ENCODE measurements around the gene TAF15. TPM values are rescaled to one million over a fixed set of nuclear protein-coding genes. Genes with fewer than 3 reads are reported as not detected.
A peak's percentile ranks its signal among the peaks of the same experiment; 100 is the strongest.

The TAF15 gene
- total and polyA plus RNA-seq, 10 of the 15 experiments (the other 5 are each of a cell fraction or from before 2014, with no cell fraction given) = 9.5 to 259 (median 40.4) TPM

GRCh38 chr17:35763767-35764122 is 45.5 kb upstream of the TAF15 start (continued):
- TF ChIP-seq MTA3 (IDR thresholded peaks at IDR 0.05; ENCODE audit: borderline replicate concordance, low read length) (no peak), SMC3 (IDR thresholded peaks at IDR 0.05; ENCODE audit: borderline replicate concordance, low read length) (no peak)

GRCh38 chr17:35764123-35764991 is 44.9 kb upstream of the TAF15 start:
- ChIA-PET CTCF (interaction anchor here (0.7 to 8.3 kb wide), 51 partner anchors 9 to 719 kb away, joined by 3 to 220 read pairs (median 4); partner anchors contain the start of genes GAS2L2, RDM1, SLFN12L and TAF15), POLR2A (interaction anchor here (0.6 to 2.3 kb wide), 6 partner anchors 32 to 163 kb away, joined by 3 to 24 read pairs (median 3); partner anchors contain the start of gene TAF15), RAD21 (ENCODE audit: unreplicated experiment) (interaction anchor here (0.7 to 2.9 kb wide), 8 partner anchors 17 to 440 kb away, joined by 3 to 50 read pairs (median 4); partner anchors contain the start of gene TAF15), SMC1A (ENCODE audit: uncharacterized antibody, unreplicated experiment) (interaction anchor here (0.8 to 3.6 kb wide), 9 partner anchors 17 to 205 kb away, joined by 3 to 33 read pairs (median 4); partner anchors contain the start of gene TAF15)
- H3K9ac ChIP-seq (ENCODE audit: control insufficient read depth, insufficient read depth, low read length) = no peak overlapping the region
- no peaks in the 10 kb centered on the region for H3K9me3 ChIP-seq (replicated peaks; ENCODE audit: control insufficient read depth, insufficient read depth, low read length)
- H4K20me1 ChIP-seq (ENCODE audit: control insufficient read depth, insufficient read depth) = no peaks in the 10 kb centered on the region
- peak; percentile 49 for DNase-seq (ENCODE audit: low read depth, low spot score)
- ATAC-seq = peak; percentile 98
- intact Hi-C loops (cut with micrococcal nuclease; ENCODE audit: unreplicated experiment) (no loop called here), in situ Hi-C loops (cut with MboI) (no loop called here)
- H3K4me3 ChIP-seq = peak overlapping the region; percentile 63; the same call in 1 of the 2 replicates
- H3K4me1 ChIP-seq (ENCODE audit: control insufficient read depth, insufficient read depth, low read length) = peaks cover 5% of the 10 kb centered on the region
- no TSS peak for BruUV-seq (replicated peaks)
- no peaks in the 10 kb centered on the region for H3K79me2 ChIP-seq (ENCODE audit: control insufficient read depth, insufficient read depth, low read length)
- peaks cover 0 to 6% of the 10 kb centered on the region in 2 experiments for H3K27me3 ChIP-seq (replicated peaks in 1 of 2; ENCODE audit: control insufficient read depth in 2 of 2, insufficient read depth in 2 of 2, low read length in 1 of 2)
- 3% methylated on average over 71 of the region's 75 CpGs for WGBS (ENCODE audit: insufficient coverage, insufficient replicate concordance, low lambda C conversion rate, missing lambda C conversion rate)
- H3K27ac ChIP-seq (ENCODE audit: control insufficient read depth, insufficient read depth) = no peak overlapping the region
- no peaks in the 10 kb centered on the region for H3K36me3 ChIP-seq (ENCODE audit: control insufficient read depth in 2 of 2, insufficient read depth in 2 of 2, low read length in 1 of 2)
- peak overlapping the region; percentile 62 for H2AFZ ChIP-seq (ENCODE audit: control insufficient read depth, low read depth, low read length)
- FAIRE-seq = no peak
- H3K4me2 ChIP-seq (ENCODE audit: control insufficient read depth, insufficient read depth) = peak overlapping the region; percentile 79
- peak; percentile 49 for TF ChIP-seq SP1 (IDR thresholded peaks at IDR 0.05; ENCODE audit: low read depth, low read length)
- TF ChIP-seq ZNF217 (IDR thresholded peaks at IDR 0.05) = 0 out of 2 replicates have a peak, but pooled peaks have one; percentile 41
- TF ChIP-seq CHD1 (IDR thresholded peaks at IDR 0.05; ENCODE audit: low read depth, low read length) = no peak
- TF ChIP-seq HCFC1 (IDR thresholded peaks at IDR 0.05; ENCODE audit: low read length) = no peak
- TF ChIP-seq, protein P1, sequence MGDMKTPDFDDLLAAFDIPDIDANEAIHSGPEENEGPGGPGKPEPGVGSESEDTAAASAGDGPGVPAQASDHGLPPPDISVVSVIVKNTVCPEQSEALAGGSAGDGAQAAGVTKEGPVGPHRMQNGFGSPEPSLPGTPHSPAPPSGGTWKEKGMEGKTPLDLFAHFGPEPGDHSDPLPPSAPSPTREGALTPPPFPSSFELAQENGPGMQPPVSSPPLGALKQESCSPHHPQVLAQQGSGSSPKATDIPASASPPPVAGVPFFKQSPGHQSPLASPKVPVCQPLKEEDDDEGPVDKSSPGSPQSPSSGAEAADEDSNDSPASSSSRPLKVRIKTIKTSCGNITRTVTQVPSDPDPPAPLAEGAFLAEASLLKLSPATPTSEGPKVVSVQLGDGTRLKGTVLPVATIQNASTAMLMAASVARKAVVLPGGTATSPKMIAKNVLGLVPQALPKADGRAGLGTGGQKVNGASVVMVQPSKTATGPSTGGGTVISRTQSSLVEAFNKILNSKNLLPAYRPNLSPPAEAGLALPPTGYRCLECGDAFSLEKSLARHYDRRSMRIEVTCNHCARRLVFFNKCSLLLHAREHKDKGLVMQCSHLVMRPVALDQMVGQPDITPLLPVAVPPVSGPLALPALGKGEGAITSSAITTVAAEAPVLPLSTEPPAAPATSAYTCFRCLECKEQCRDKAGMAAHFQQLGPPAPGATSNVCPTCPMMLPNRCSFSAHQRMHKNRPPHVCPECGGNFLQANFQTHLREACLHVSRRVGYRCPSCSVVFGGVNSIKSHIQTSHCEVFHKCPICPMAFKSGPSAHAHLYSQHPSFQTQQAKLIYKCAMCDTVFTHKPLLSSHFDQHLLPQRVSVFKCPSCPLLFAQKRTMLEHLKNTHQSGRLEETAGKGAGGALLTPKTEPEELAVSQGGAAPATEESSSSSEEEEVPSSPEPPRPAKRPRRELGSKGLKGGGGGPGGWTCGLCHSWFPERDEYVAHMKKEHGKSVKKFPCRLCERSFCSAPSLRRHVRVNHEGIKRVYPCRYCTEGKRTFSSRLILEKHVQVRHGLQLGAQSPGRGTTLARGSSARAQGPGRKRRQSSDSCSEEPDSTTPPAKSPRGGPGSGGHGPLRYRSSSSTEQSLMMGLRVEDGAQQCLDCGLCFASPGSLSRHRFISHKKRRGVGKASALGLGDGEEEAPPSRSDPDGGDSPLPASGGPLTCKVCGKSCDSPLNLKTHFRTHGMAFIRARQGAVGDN (IDR thresholded peaks at IDR 0.05) = peak; percentile 79
- no peak for TF ChIP-seq MYB (IDR thresholded peaks at IDR 0.05; ENCODE audit: borderline replicate concordance, low read depth, low read length)
- TF ChIP-seq STAT1 (conservative IDR thresholded peaks at IDR 0.05) = no peak
- TF ChIP-seq IRF4 (IDR thresholded peaks at IDR 0.05; ENCODE audit: low read depth, low read length) = no peak
- TF ChIP-seq, protein P2, sequence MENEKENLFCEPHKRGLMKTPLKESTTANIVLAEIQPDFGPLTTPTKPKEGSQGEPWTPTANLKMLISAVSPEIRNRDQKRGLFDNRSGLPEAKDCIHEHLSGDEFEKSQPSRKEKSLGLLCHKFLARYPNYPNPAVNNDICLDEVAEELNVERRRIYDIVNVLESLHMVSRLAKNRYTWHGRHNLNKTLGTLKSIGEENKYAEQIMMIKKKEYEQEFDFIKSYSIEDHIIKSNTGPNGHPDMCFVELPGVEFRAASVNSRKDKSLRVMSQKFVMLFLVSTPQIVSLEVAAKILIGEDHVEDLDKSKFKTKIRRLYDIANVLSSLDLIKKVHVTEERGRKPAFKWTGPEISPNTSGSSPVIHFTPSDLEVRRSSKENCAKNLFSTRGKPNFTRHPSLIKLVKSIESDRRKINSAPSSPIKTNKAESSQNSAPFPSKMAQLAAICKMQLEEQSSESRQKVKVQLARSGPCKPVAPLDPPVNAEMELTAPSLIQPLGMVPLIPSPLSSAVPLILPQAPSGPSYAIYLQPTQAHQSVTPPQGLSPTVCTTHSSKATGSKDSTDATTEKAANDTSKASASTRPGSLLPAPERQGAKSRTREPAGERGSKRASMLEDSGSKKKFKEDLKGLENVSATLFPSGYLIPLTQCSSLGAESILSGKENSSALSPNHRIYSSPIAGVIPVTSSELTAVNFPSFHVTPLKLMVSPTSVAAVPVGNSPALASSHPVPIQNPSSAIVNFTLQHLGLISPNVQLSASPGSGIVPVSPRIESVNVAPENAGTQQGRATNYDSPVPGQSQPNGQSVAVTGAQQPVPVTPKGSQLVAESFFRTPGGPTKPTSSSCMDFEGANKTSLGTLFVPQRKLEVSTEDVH (IDR thresholded peaks at IDR 0.05; ENCODE audit: low read depth, partially characterized antibody) = no peak
- TF ChIP-seq IRF3 (IDR thresholded peaks at IDR 0.05) = no peak
- TF ChIP-seq HDAC2 (IDR thresholded peaks at IDR 0.05) = no peak
- no peak for TF ChIP-seq MEF2A (IDR thresholded peaks at IDR 0.05; ENCODE audit: insufficient read depth, low read depth, low read length)

All from GM12878 (cell line).